Breast epithelium (tissue), 3 donors: ENCODE measurements around the gene ITGB1BP1.

Source experiments
- POLR2A ChIP-seq: fragments of 450-650 bp; IDR thresholded peaks from one replicate; pipeline ENCODE4 v1.6.1; 2016; ENCODE audit warnings: antibody characterized with exemption, mild to moderate bottlenecking, moderate library complexity
- POLR2AphosphoS5 ChIP-seq, 3 donors: sonication (generic); formaldehyde crosslinking; IDR thresholded peaks; one replicate each; pipeline ENCODE4 v1.6.1; 2017; ENCODE audit warnings: antibody characterized with exemption in 3 of 3
- TF ChIP-seq, protein P1 (sequence below), 3 donors: fragments of 450-650 bp; IDR thresholded peaks; one replicate each; pipeline ENCODE4 v1.5.1; 2016 to 2017; ENCODE audit warnings: antibody characterized with exemption in 3 of 3, mild to moderate bottlenecking in 3 of 3, moderate library complexity in 3 of 3

DNA sequence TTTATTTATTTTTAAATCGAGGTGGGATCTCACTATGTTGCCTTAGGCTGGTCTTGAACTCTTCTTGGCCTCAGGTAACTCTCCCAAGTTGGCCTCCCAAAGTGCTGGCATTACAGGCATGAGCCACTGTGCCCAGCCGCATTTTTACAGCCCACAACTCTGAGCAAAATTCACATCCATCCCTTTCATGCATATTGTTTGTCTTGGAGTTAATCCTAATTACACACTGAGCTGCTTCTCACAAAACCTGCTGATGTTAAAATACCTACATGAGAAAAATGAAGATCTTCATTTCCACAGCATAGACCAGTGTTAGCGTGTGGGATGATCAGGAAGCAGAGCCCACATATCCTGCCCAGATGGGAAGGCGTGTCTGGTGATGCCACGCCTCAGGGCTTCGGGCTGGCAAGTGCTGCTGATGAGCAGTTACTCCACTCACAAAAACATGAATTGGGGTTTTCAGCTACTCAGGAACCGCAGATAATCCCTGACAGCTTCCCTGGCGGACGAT lies 14.6 kb downstream of the ITGB1BP1 start:
- TF ChIP-seq, protein P1, sequence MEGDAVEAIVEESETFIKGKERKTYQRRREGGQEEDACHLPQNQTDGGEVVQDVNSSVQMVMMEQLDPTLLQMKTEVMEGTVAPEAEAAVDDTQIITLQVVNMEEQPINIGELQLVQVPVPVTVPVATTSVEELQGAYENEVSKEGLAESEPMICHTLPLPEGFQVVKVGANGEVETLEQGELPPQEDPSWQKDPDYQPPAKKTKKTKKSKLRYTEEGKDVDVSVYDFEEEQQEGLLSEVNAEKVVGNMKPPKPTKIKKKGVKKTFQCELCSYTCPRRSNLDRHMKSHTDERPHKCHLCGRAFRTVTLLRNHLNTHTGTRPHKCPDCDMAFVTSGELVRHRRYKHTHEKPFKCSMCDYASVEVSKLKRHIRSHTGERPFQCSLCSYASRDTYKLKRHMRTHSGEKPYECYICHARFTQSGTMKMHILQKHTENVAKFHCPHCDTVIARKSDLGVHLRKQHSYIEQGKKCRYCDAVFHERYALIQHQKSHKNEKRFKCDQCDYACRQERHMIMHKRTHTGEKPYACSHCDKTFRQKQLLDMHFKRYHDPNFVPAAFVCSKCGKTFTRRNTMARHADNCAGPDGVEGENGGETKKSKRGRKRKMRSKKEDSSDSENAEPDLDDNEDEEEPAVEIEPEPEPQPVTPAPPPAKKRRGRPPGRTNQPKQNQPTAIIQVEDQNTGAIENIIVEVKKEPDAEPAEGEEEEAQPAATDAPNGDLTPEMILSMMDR (IDR thresholded peaks at IDR 0.05), result no peak
- TF ChIP-seq POLR2A, result no peak
- no peak for TF ChIP-seq POLR2AphosphoS5 (IDR thresholded peaks at IDR 0.05)
